ENCODE results near the gene RNF17. TPM values are rescaled to one million over a fixed set of nuclear protein-coding genes. Genes with fewer than 3 reads are reported as not detected.

Gene RNF17
- total RNA-seq, 1 experiment from 2014 or later: not detected

- DNase-seq: peak; percentile 63
- no peaks in the 10 kb centered on the region for H3K36me3 ChIP-seq (replicated peaks; ENCODE audit: control insufficient read depth, insufficient read depth, low read length)
- H3K4me3 ChIP-seq (ENCODE audit: insufficient read depth, low read depth, low read length): no peak overlapping the region
- no peaks in the 10 kb centered on the region for H3K27me3 ChIP-seq (ENCODE audit: control insufficient read depth, insufficient read depth, low read length)
Observed at GRCh38 chr13:24737042-24737441, 26.9 kb upstream of the RNF17 start.

GRCh38 chr13:24738366-24738847 is 25.6 kb upstream of the RNF17 start:
- DNase-seq: no peak
- no peak overlapping the region for H3K4me3 ChIP-seq (ENCODE audit: insufficient read depth, low read depth, low read length)
- peaks cover 2% of the 10 kb centered on the region for H3K27me3 ChIP-seq (ENCODE audit: control insufficient read depth, insufficient read depth, low read length)
- no peaks in the 10 kb centered on the region for H3K36me3 ChIP-seq (replicated peaks; ENCODE audit: control insufficient read depth, insufficient read depth, low read length)

GRCh38 chr13:24740014-24740890 is 23.7 kb upstream of the RNF17 start:
- Histone ChIP-seq H3K4me3 (ENCODE audit: insufficient read depth, low read depth, low read length) (no peak overlapping the region), H3K36me3 (replicated peaks; ENCODE audit: control insufficient read depth, insufficient read depth, low read length) (no peaks in the 10 kb centered on the region), H3K27me3 (ENCODE audit: control insufficient read depth, insufficient read depth, low read length) (peaks cover 16% of the 10 kb centered on the region)
- DNase-seq: no peak

- no peak overlapping the region for H3K4me3 ChIP-seq (ENCODE audit: insufficient read depth, low read depth, low read length)
- peak; percentile 57 for DNase-seq
- peaks cover 25% of the 10 kb centered on the region for H3K27me3 ChIP-seq (ENCODE audit: control insufficient read depth, insufficient read depth, low read length)
- H3K36me3 ChIP-seq (replicated peaks; ENCODE audit: control insufficient read depth, insufficient read depth, low read length): no peaks in the 10 kb centered on the region
Observed at GRCh38 chr13:24741016-24741662, 22.8 kb upstream of the RNF17 start.

- Histone ChIP-seq H3K27me3 (ENCODE audit: control insufficient read depth, insufficient read depth, low read length) (peaks cover 32% of the 10 kb centered on the region), H3K4me3 (ENCODE audit: insufficient read depth, low read depth, low read length) (no peak overlapping the region), H3K36me3 (replicated peaks; ENCODE audit: control insufficient read depth, insufficient read depth, low read length) (no peaks in the 10 kb centered on the region)
- DNase-seq: no peak
Observed at GRCh38 chr13:24741791-24742190, 22.2 kb upstream of the RNF17 start.

- DNase-seq: peak; percentile 58
- Histone ChIP-seq H3K36me3 (replicated peaks; ENCODE audit: control insufficient read depth, insufficient read depth, low read length) (no peaks in the 10 kb centered on the region), H3K4me3 (ENCODE audit: insufficient read depth, low read depth, low read length) (no peak overlapping the region), H3K27me3 (ENCODE audit: control insufficient read depth, insufficient read depth, low read length) (peaks cover 37% of the 10 kb centered on the region)
Observed at GRCh38 chr13:24742294-24742693, 21.7 kb upstream of the RNF17 start.

GRCh38 chr13:24742977-24743376 is 21.0 kb upstream of the RNF17 start:
- DNase-seq: no peak
- Histone ChIP-seq H3K4me3 (ENCODE audit: insufficient read depth, low read depth, low read length) (no peak overlapping the region), H3K27me3 (ENCODE audit: control insufficient read depth, insufficient read depth, low read length) (peaks cover 43% of the 10 kb centered on the region), H3K36me3 (replicated peaks; ENCODE audit: control insufficient read depth, insufficient read depth, low read length) (no peaks in the 10 kb centered on the region)

GRCh38 chr13:24744247-24744646 is 19.7 kb upstream of the RNF17 start:
- H3K4me3 ChIP-seq (ENCODE audit: insufficient read depth, low read depth, low read length): no peak overlapping the region
- H3K36me3 ChIP-seq (replicated peaks; ENCODE audit: control insufficient read depth, insufficient read depth, low read length): no peaks in the 10 kb centered on the region
- DNase-seq: no peak
- peaks cover 54% of the 10 kb centered on the region for H3K27me3 ChIP-seq (ENCODE audit: control insufficient read depth, insufficient read depth, low read length)

- peaks cover 56% of the 10 kb centered on the region for H3K27me3 ChIP-seq (ENCODE audit: control insufficient read depth, insufficient read depth, low read length)
- H3K4me3 ChIP-seq (ENCODE audit: insufficient read depth, low read depth, low read length): peak overlapping the region; percentile 43; the same call in 1 of the 2 replicates
- DNase-seq: no peak
- H3K36me3 ChIP-seq (replicated peaks; ENCODE audit: control insufficient read depth, insufficient read depth, low read length): no peaks in the 10 kb centered on the region
Observed at GRCh38 chr13:24745516-24745860, 18.5 kb upstream of the RNF17 start.

GRCh38 chr13:24745861-24746617 is 17.9 kb upstream of the RNF17 start:
- Histone ChIP-seq H3K36me3 (replicated peaks; ENCODE audit: control insufficient read depth, insufficient read depth, low read length) (no peaks in the 10 kb centered on the region), H3K4me3 (ENCODE audit: insufficient read depth, low read depth, low read length) (peak overlapping the region; percentile 43; the same call in 1 of the 2 replicates), H3K27me3 (ENCODE audit: control insufficient read depth, insufficient read depth, low read length) (peaks cover 56% of the 10 kb centered on the region)
- peak; percentile 52 for DNase-seq

- H3K36me3 ChIP-seq (replicated peaks; ENCODE audit: control insufficient read depth, insufficient read depth, low read length): no peaks in the 10 kb centered on the region
- H3K27me3 ChIP-seq (ENCODE audit: control insufficient read depth, insufficient read depth, low read length): peaks cover 56% of the 10 kb centered on the region
- peak; percentile 78 for DNase-seq
- H3K4me3 ChIP-seq (ENCODE audit: insufficient read depth, low read depth, low read length): peak overlapping the region; percentile 43
Observed at GRCh38 chr13:24746618-24747247, 17.2 kb upstream of the RNF17 start.

GRCh38 chr13:24747248-24748060 is 16.5 kb upstream of the RNF17 start:
- Histone ChIP-seq H3K27me3 (ENCODE audit: control insufficient read depth, insufficient read depth, low read length) (peaks cover 56% of the 10 kb centered on the region), H3K4me3 (ENCODE audit: insufficient read depth, low read depth, low read length) (peak overlapping the region; percentile 43), H3K36me3 (replicated peaks; ENCODE audit: control insufficient read depth, insufficient read depth, low read length) (no peaks in the 10 kb centered on the region)
- DNase-seq: peak; percentile 64

- Histone ChIP-seq H3K27me3 (ENCODE audit: control insufficient read depth, insufficient read depth, low read length) (peaks cover 55% of the 10 kb centered on the region), H3K36me3 (replicated peaks; ENCODE audit: control insufficient read depth, insufficient read depth, low read length) (no peaks in the 10 kb centered on the region), H3K4me3 (ENCODE audit: insufficient read depth, low read depth, low read length) (peak overlapping the region; percentile 43)
- DNase-seq: no peak
Observed at GRCh38 chr13:24748061-24748400, 15.9 kb upstream of the RNF17 start.

- no peak for DNase-seq
Observed at GRCh38 chr13:24759197-24759596, 4.8 kb upstream of the RNF17 start.

More at GRCh38 chr13:24759197-24759596, 4.8 kb upstream of the RNF17 start:
- Histone ChIP-seq H3K27me3 (ENCODE audit: control insufficient read depth, insufficient read depth, low read length) (no peaks in the 10 kb centered on the region), H3K36me3 (replicated peaks; ENCODE audit: control insufficient read depth, insufficient read depth, low read length) (no peaks in the 10 kb centered on the region), H3K4me3 (ENCODE audit: insufficient read depth, low read depth, low read length) (no peak overlapping the region)
